ENCODE results near the gene CBFA2T2. TPM values are rescaled to one million over a fixed set of nuclear protein-coding genes. Genes with fewer than 3 reads are reported as not detected.

The CBFA2T2 gene
- total RNA-seq, 1 experiment from 2014 or later: 22.3 TPM

DNA sequence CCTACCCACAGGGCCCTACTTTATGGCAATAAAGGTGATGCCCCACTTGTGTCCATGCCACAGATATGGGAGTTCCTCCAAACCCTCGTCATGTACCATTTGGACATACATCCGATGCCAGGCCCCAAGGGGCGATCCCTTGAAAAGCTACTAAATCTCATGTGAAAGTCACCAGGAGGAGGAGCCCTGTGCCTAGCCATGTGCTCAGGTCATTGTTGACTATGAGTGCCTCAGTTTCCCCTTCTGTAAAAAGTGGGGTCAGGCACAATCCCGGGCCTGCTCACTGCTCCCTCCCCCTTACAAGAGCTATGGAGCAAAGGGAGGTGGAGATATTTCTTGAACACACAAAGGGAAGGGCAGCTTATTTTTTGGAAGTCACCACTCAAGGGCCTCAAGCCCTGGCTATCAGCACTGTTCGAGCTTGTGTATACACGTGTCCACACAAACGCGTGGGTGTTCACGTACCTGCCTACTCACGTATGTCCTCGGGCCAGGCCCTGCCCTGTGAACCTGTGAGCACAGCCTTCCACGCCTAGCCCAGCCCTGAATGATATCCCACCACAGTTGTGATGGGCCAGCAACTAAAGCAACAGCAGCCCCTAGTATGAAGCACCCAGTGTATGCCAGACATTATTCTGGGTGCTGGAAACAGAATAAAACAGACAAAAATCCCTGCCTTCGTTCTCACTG is 178.7 kb downstream of the CBFA2T2 start:
- no peak for DNase-seq (ENCODE audit: low spot score)
- in situ Hi-C loops (cut with HindIII; ENCODE audit: low sequenced_read_pairs): no loop called here

DNA sequence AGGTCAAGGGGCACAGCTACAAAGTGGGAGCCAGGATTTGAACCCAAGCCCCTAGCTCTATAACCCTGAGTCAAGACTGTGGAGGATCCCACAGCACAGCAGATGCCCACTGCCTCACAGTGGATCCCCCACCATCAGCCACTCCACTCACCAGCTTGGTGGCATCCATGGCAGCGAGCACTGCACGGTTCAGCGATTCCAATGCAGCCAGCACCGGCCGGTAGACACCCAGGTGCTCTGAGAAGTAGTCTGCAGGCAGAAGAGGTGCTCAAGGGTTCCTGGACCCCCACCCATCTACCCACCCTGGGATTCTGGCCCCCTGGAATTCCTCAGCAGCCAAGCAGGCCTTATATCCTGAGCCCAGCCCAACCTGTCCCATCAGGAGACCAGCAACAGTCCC is 179.3 kb downstream of the CBFA2T2 start:
- in situ Hi-C loops (cut with HindIII; ENCODE audit: low sequenced_read_pairs): no loop called here
- no peak for DNase-seq (ENCODE audit: low spot score)

GRCh38 chr20:33669873-33670640 is 180.2 kb downstream of the CBFA2T2 start:
- in situ Hi-C loops (cut with HindIII; ENCODE audit: low sequenced_read_pairs): no loop called here
- DNase-seq (ENCODE audit: low spot score): no peak

GRCh38 chr20:33670715-33671499 is 181.0 kb downstream of the CBFA2T2 start:
- DNase-seq (ENCODE audit: low spot score): no peak
- in situ Hi-C loops (cut with HindIII; ENCODE audit: low sequenced_read_pairs): no loop called here

GRCh38 chr20:33671573-33672288 is 181.8 kb downstream of the CBFA2T2 start:
- no peak for DNase-seq (ENCODE audit: low spot score)
- in situ Hi-C loops (cut with HindIII; ENCODE audit: low sequenced_read_pairs): no loop called here

DNA sequence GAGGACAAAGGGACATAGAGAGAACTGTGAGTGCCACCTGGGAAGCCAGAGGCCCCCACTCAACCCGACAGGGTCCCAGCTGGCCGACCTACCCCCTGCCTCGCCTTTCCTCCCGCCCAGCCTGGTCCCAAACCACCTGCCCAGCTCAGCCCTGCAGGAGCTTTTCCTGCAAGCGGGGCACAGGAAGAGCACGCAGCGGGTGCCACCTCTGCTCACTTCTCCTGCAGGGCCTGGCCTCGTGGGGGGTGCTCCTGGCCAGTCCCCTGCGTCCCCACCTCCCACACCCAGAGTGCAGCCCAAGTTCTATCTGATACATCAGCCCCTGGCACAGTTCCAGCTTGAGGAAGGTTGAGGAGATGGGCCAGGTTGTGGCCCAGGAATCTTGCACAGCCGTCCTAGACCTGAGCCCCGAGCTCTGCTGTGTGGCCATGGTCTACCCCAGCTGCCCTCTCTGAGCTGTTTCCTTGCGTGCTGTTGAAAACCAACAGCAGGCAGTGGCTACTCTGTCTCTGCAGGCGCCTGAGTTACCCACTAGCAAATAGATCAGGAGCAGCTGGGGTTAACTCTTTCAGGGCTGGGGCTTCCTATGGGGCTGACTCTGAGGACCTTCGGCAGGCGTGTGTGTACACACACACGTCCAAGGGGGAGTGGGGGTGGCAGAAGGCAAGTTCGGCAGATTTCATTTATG is 182.7 kb downstream of the CBFA2T2 start:
- DNase-seq (ENCODE audit: low spot score): no peak
- in situ Hi-C loops (cut with HindIII; ENCODE audit: low sequenced_read_pairs): no loop called here

GRCh38 chr20:33673114-33673409 is 183.2 kb downstream of the CBFA2T2 start:
- no peak for DNase-seq (ENCODE audit: low spot score)
- in situ Hi-C loops (cut with HindIII; ENCODE audit: low sequenced_read_pairs): no loop called here

DNA sequence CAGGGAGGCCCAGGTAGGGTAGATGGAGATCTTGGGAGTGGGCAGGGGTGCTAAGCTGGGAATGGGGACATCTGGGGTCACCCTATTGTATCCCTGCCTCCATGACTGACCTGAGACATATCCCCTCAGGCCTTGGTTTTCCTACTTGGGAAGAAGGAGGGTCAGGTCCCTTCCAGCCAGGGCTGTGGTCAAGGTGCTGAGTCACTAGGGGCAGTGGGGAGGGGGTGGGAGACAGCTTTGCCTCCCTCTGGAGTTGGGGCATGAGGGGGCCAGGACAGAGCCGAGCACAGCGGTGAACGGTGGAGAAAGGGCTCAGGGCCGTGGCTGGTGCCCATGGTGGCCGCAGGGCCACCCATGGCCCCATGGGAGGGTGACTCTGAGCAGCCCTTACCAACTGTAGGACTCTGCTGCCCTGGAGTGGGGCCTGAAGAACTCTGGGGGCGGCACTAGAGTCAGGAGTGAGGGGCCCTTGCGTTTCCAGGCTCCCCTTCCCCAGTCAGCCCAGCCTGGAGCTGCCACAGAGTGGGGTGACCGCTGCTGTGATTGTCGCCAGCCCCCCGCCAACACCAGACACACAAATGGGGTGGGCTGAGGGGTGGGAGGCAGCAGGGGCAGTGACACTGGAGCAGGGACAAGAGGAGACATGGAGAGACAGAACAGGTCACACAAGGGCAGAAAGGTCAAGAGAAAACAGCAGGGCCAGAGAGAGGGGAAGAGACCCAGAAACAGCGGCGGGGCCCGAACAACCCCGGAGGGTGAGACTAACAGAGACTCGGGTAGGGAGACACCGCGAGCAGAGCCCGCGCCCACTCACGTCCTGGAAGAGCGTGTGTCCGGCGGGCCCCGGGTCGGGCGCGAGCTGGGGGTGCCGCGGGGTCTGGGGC is 183.8 kb downstream of the CBFA2T2 start:
- no peak for DNase-seq (ENCODE audit: low spot score)

DNA sequence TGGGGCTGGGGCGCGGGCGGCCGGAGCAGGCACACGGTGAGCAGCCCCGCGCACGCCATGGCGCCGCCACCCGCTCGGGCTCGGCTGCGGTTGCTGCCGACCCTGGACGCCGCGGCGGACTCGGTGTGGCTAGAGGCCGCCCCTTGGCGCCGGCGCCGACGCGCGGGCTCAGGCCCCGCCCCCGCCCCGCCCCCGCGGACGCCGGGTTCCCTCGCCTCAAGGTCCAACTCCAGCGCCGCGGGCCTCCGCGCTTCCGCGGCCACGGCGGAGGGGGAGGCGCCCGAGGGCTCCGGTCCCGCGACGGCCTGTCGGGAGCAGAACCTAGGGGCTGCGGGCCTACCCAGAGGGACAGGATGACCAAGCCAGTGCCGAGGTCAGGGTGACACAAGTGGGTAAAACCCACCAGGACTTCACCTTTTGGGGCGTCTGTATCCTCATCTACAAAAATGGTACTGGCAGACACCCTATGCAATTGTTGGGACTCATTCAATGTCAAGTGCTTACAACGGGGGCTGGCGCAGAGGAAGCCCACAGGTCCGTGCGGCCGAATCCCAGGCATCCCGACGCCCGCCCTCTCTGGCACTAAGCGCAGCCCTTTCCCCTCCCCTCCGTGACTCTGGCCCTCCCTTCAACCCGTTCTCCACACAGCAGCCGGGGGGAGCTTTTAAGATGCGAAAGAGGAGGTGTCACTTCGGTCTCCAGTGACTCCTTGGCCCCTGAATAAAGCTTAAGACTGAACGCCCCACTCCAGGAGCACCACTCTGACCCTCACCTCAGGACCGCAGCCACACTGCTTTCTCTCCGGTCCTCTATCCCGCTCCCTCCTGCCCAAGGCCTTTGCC is 184.6 kb downstream of the CBFA2T2 start, which contains the start of gene NECAB3:
Gene NECAB3 (minus strand): TSS at position 135 of the 842 bp plus-strand sequence. CDS start 76 bp downstream, at position 59.
- peak; percentile 57 for DNase-seq (ENCODE audit: low spot score)
- in situ Hi-C loops (cut with HindIII; ENCODE audit: low sequenced_read_pairs): no loop called here

More for the DNA sequence above, 183.8 kb downstream of the CBFA2T2 start:
- in situ Hi-C loops (cut with HindIII; ENCODE audit: low sequenced_read_pairs): no loop called here

DNA sequence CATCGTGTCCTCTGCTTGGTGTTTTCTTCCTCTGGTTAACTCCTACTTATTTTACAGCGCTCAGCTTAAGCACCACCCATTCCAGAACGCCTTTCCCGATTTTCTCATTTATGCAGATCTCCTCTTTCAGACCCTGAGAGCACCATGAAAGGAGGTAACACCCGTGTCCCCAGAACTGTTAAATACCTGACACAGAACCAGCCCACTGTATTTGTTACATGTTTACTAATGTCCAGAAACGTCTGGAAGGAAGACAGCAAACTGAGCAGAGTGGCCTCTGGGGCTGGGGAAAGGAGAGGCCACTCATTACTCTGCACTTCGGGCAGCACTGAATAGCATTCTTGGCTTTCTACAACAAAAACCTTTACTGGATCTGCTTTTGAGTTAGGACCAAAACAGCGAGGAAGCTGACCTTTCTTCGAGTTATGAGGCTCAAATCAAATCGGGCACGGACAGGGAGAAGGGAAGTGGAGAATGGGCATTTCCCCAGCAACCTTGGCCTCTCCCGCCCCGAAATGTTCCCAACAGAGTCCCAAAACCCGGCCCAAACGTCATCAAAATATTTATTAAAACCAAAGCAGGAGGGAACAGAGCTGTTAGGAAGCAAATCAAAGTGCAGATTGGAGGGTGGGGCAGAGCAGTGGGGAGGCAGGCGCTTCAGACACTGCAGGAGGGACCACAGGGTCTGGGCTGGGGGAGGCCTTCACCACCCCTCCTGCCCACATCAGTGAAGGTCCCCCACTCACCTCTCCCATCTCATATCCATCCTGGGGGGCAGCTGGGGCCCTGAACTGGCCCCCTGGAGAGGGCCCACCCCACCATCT is 185.5 kb downstream of the CBFA2T2 start:
- DNase-seq (ENCODE audit: low spot score): no peak
- in situ Hi-C loops (cut with HindIII; ENCODE audit: low sequenced_read_pairs): no loop called here

DNA sequence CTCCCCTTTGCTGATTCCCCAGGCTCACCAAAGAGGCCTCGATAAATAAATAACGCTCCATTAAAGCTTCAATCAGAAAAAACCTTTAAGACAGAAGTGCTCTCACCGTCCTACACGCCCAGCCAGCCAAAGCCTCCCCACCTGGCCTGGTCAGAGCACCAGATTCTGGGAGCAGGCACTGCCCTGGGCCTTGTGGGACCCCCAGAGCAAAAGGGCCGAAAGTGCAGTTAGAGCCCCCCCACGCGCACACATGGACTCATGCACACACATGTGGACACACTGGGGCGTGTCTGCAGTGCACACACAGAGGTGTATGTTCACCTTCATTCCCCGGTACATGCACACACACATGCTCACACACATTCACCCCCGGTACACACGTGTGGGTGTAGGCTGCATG is 186.2 kb downstream of the CBFA2T2 start:
- in situ Hi-C loops (cut with HindIII; ENCODE audit: low sequenced_read_pairs): no loop called here
- DNase-seq (ENCODE audit: low spot score): no peak

- in situ Hi-C loops (cut with HindIII; ENCODE audit: low sequenced_read_pairs): no loop called here
- no peak for DNase-seq (ENCODE audit: low spot score)
Measured at GRCh38 chr20:33676652-33677645, 187.1 kb downstream of the CBFA2T2 start.

GRCh38 chr20:33677991-33678702 is 188.3 kb downstream of the CBFA2T2 start:
- DNase-seq (ENCODE audit: low spot score): no peak
- in situ Hi-C loops (cut with HindIII; ENCODE audit: low sequenced_read_pairs): no loop called here

- in situ Hi-C loops (cut with HindIII; ENCODE audit: low sequenced_read_pairs): no loop called here
- no peak for DNase-seq (ENCODE audit: low spot score)
Measured at GRCh38 chr20:33679758-33680485, 190.0 kb downstream of the CBFA2T2 start.
